SK-N-SH treated with all-trans-retinoic acid at 6 μM for 48 hours (cell line): ENCODE measurements around the gene PIK3CB.
"Not testable (repeated sequence)": the region's sequence is repeated elsewhere in the genome, so short reads cannot be mapped to it uniquely, and the experiment has no call there.

Source experiments
- ARNTL ChIP-seq: fragments of 450-650 bp; formaldehyde crosslinking; IDR thresholded peaks from 2 replicates; pipeline ENCODE4 v1.5.0; 2020; ENCODE audit warnings: low read depth, mild to moderate bottlenecking, moderate library complexity, borderline replicate concordance
- BACH2 ChIP-seq: fragments of 250-450 bp; sonication (Bioruptor Pico); IDR thresholded peaks from 2 replicates; pipeline ENCODE4 v1.9.0; 2021; ENCODE audit warnings: mild to moderate bottlenecking, borderline replicate concordance
- CREB5 ChIP-seq: fragments of 250-450 bp; sonication (Bioruptor Pico); IDR thresholded peaks from 2 replicates; pipeline ENCODE4 v1.5.1; 2020; ENCODE audit warnings: low read depth, mild to moderate bottlenecking, moderate library complexity
- OSR1 ChIP-seq: fragments of 250-450 bp; sonication (Bioruptor Pico); IDR thresholded peaks from 2 replicates; pipeline ENCODE4 v1.8.0; 2022; ENCODE audit warnings: moderate library complexity, mild to moderate bottlenecking, inconsistent platforms
- PATZ1 ChIP-seq: fragments of 250-450 bp; sonication (Bioruptor Pico); IDR thresholded peaks from 2 replicates; pipeline ENCODE4 v1.8.0; 2020; ENCODE audit warnings: mild to moderate bottlenecking, moderate library complexity, borderline replicate concordance
- POU6F1 ChIP-seq: fragments of 250-450 bp; sonication (Bioruptor Pico); IDR thresholded peaks from 2 replicates; pipeline ENCODE4 v1.8.0; 2021; ENCODE audit warnings: low read depth, mild to moderate bottlenecking, moderate library complexity, borderline replicate concordance
- RARB ChIP-seq: fragments of 250-450 bp; sonication (Bioruptor Pico); IDR thresholded peaks from 2 replicates; pipeline ENCODE4 v1.8.0; 2021; ENCODE audit warnings: mild to moderate bottlenecking, moderate library complexity
- TCF4 ChIP-seq: fragments of 250-450 bp; sonication (Bioruptor Pico); IDR thresholded peaks from 2 replicates; pipeline ENCODE4 v1.8.0; 2021; ENCODE audit warnings: mild to moderate bottlenecking, moderate library complexity, borderline replicate concordance
- TOX ChIP-seq: fragments of 250-450 bp; sonication (Bioruptor Pico); IDR thresholded peaks from 2 replicates; pipeline ENCODE4 v1.8.0; 2021; ENCODE audit warnings: mild to moderate bottlenecking, moderate library complexity, borderline replicate concordance
- ZC3H10 ChIP-seq: fragments of 250-450 bp; sonication (Bioruptor Pico); IDR thresholded peaks from 2 replicates; pipeline ENCODE4 v1.5.1; 2021; ENCODE audit warnings: mild to moderate bottlenecking, moderate library complexity
- ZNF565 ChIP-seq: fragments of 450-650 bp; formaldehyde crosslinking; conservative IDR thresholded peaks from 2 replicates; pipeline ENCODE4 v1.5.0; 2020; ENCODE audit warnings: low read depth, mild to moderate bottlenecking, moderate library complexity

GRCh38 chr3:138832473-138833057 is 2.2 kb downstream of the PIK3CB start:
- not testable (repeated sequence) for TF ChIP-seq PATZ1 (CRISPR knock-in tag); BACH2; ARNTL (CRISPR knock-in tag); TOX (CRISPR knock-in tag); RARB; ZNF565; ZC3H10; TCF4 (CRISPR knock-in tag); OSR1 (CRISPR knock-in tag); POU6F1 (CRISPR knock-in tag); CREB5 (CRISPR knock-in tag)
